HepG2 (cell line): ENCODE measurements around the gene MCAT. TPM values are rescaled to one million over a fixed set of nuclear protein-coding genes. Genes with fewer than 3 reads are reported as not detected.

Experiments
- ARNTL ChIP-seq: sonication (generic); formaldehyde crosslinking; IDR thresholded peaks from 2 replicates; pipeline ENCODE4 v1.4.0; 2020; ENCODE audit warnings: mild to moderate bottlenecking, missing genetic modification reagents
- CENPT ChIP-seq: sonication (generic); formaldehyde crosslinking; IDR thresholded peaks from 2 replicates; pipeline ENCODE4 v1.8.0; 2022; ENCODE audit warnings: low read depth, mild to moderate bottlenecking, moderate library complexity, missing genetic modification reagents
- HES4 ChIP-seq: sonication (generic); formaldehyde crosslinking; IDR thresholded peaks from 2 replicates; pipeline ENCODE4 v1.9.0; 2021; ENCODE audit warnings: mild to moderate bottlenecking, missing genetic modification reagents, borderline replicate concordance
- MBD4 ChIP-seq: IDR thresholded peaks from 2 replicates; pipeline ENCODE4 v1.6.1; 2012; ENCODE audit warnings: low read length, inconsistent platforms, borderline replicate concordance
- NONO ChIP-seq, 2 experiments: fragments of 450-650 bp in 1 of 2; sonication (generic) in 1 of 2; formaldehyde crosslinking in 1 of 2; IDR thresholded peaks in 1 of 2; conservative IDR thresholded peaks in 1 of 2; 2 replicates each; pipeline versions ENCODE4 v1.6.1 to v1.8.0; 2017 to 2022; ENCODE audit warnings: mild to moderate bottlenecking in 1 of 2, missing genetic modification reagents in 1 of 2, moderate library complexity in 1 of 2
- RAD21 ChIP-seq: fragments of 450-650 bp; formaldehyde crosslinking; IDR thresholded peaks from 2 replicates; pipeline ENCODE4 v1.5.0; 2020; ENCODE audit warnings: mild to moderate bottlenecking
- SAFB2 ChIP-seq: sonication (generic); formaldehyde crosslinking; IDR thresholded peaks from 2 replicates; pipeline ENCODE4 v1.5.1; 2020; ENCODE audit warnings: missing genetic modification reagents, low read depth, mild to moderate bottlenecking, borderline replicate concordance
- SPEN ChIP-seq: sonication (generic); formaldehyde crosslinking; IDR thresholded peaks from 2 replicates; pipeline ENCODE4 v1.5.1; 2020; ENCODE audit warnings: low read depth, mild to moderate bottlenecking, missing genetic modification reagents
- ZNF468 ChIP-seq: sonication (generic); formaldehyde crosslinking; IDR thresholded peaks from 2 replicates; pipeline ENCODE4 v1.8.0; 2022; ENCODE audit warnings: mild to moderate bottlenecking, moderate library complexity, missing genetic modification reagents
- ZNF749 ChIP-seq: sonication (generic); formaldehyde crosslinking; IDR thresholded peaks from 2 replicates; pipeline ENCODE4 v1.8.0; 2022; ENCODE audit warnings: mild to moderate bottlenecking, missing genetic modification reagents, moderate library complexity, borderline replicate concordance
- ZNF761 ChIP-seq: sonication (generic); formaldehyde crosslinking; conservative IDR thresholded peaks from 2 replicates; pipeline ENCODE4 v1.4.0; 2020; ENCODE audit warnings: mild to moderate bottlenecking, missing genetic modification reagents
- ZNF776 ChIP-seq: sonication (generic); formaldehyde crosslinking; IDR thresholded peaks from 2 replicates; pipeline ENCODE4 v1.4.0; 2020; ENCODE audit warnings: mild to moderate bottlenecking, missing genetic modification reagents
- polyA plus RNA-seq, 8 experiments: library from polyadenylated mRNA; depleted of rRNA in 3 of 8; stranded (reverse) in 7 of 8; unstranded in 1 of 8; fragments of >200 nt; fragmentation: Illumina TruSeq in 4 of 8; extraction: Trizol in 4 of 8; gene quantifications; 2 replicates each; pipeline versions ENCODE4 v1.2.1 to v1.2.3, GENCODE V29; 2011 to 2016; ENCODE audit warnings: low read depth in 4 of 8, missing spikeins in 1 of 8, mixed read lengths in 1 of 8; ENCODE audit not compliant: insufficient read depth in 1 of 8
- total RNA-seq, 5 experiments: library from RNA; depleted of rRNA; stranded (reverse); fragments of >200 nt; fragmentation: Illumina TruSeq; extraction: Trizol; gene quantifications; 2 replicates each; pipeline ENCODE4 v1.2.3, GENCODE V29; 2016; ENCODE audit warnings: low read depth in 1 of 5
- TF ChIP-seq, protein P1 (sequence below): sonication (generic); formaldehyde crosslinking; IDR thresholded peaks from 2 replicates; pipeline ENCODE4 v1.8.0; 2022; ENCODE audit warnings: mild to moderate bottlenecking, missing genetic modification reagents, moderate library complexity
- TF ChIP-seq, protein P2 (sequence below), 2 experiments: fragments of 450-650 bp in 1 of 2; sonication (generic) in 1 of 2; formaldehyde crosslinking in 1 of 2; IDR thresholded peaks; 2 replicates each; pipeline versions ENCODE4 v1.6.1 to v1.8.0; 2016 to 2022; ENCODE audit warnings: antibody characterized with exemption in 1 of 2, mild to moderate bottlenecking in 1 of 2, missing genetic modification reagents in 1 of 2
- TF ChIP-seq, protein P3 (sequence below): IDR thresholded peaks from 2 replicates; pipeline ENCODE4 v1.6.1; 2016; ENCODE audit warnings: mild to moderate bottlenecking

The MCAT gene
- total and polyA plus RNA-seq, 2 of the 13 experiments (the other 11 are each of a cell fraction or from before 2014, with no cell fraction given): 9.3 to 16.7 TPM

DNA sequence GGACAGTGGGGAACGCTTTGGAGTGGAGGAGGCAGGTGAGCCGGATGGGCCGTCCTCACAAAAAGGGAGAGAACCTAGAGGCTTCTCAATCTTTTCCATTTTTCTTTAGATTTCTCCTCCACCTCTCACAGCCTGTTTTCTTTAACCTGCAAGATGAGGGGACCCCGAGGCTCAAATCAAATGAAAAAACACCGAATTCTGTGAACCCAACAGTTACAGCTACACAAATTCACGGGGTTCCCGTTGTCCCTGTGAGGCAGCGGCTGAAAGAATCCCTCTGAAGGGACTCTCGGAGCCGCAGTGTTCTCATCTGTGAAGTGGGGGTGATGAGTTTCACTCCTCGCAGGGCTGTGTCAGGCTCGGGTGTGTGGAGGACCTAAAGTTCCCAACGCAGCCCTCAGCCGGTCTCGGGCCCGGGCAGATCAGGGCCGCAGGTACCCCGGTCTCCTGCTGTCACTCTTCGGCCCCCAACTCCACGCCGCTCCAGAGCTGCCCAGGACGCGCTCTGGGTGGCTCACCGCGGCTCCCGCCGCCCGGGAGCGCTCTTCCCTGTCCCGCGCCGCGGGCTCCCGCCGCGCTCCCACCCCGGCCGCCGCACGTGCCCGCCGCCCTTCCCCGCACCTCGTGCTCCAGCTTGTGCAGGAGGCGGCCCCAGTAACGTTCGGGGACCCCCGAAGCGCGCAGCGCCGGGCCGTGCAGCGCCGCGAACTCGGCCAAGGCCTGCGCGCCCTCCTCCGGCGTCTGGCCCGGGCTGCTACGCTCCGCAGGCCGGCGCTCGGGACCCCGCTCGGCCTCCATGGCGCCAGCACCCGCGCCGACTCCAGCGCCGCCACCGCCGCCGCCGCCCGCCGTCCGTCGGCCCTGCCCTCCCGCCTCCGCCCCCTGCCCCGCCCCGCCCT lies 43.3 kb upstream of the MCAT start, which contains the start of gene TTLL12 (continued):
- TF ChIP-seq, protein P1, sequence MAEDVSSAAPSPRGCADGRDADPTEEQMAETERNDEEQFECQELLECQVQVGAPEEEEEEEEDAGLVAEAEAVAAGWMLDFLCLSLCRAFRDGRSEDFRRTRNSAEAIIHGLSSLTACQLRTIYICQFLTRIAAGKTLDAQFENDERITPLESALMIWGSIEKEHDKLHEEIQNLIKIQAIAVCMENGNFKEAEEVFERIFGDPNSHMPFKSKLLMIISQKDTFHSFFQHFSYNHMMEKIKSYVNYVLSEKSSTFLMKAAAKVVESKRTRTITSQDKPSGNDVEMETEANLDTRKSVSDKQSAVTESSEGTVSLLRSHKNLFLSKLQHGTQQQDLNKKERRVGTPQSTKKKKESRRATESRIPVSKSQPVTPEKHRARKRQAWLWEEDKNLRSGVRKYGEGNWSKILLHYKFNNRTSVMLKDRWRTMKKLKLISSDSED (CRISPR knock-in tag): 0 out of 2 replicates have a peak, but pooled peaks have one; percentile 24
- TF ChIP-seq RAD21 (peak; percentile 56; the same call in 1 of the 2 replicates), SAFB2 (0 out of 2 replicates have a peak, but pooled peaks have one; percentile 34), ZNF776 (CRISPR knock-in tag) (peak; percentile 48; the same call in 1 of the 2 replicates), ZNF468 (CRISPR knock-in tag) (peak; percentile 83; the same call in 1 of the 2 replicates), ZNF749 (CRISPR knock-in tag) (peak; percentile 46; the same call in 1 of the 2 replicates), ARNTL (CRISPR knock-in tag) (no peak), HES4 (CRISPR knock-in tag) (0 out of 2 replicates have a peak, but pooled peaks have one; percentile 35), MBD4 (no peak), CENPT (CRISPR knock-in tag) (0 out of 2 replicates have a peak, but pooled peaks have one; percentile 74), NONO (IDR thresholded peaks at IDR 0.05) (no peak), NONO (CRISPR knock-in tag; conservative IDR thresholded peaks at IDR 0.05) (no peak), SPEN (CRISPR knock-in tag) (0 out of 2 replicates have a peak, but pooled peaks have one; percentile 18), ZNF761 (CRISPR knock-in tag) (no peak)
- TF ChIP-seq, protein P2, sequence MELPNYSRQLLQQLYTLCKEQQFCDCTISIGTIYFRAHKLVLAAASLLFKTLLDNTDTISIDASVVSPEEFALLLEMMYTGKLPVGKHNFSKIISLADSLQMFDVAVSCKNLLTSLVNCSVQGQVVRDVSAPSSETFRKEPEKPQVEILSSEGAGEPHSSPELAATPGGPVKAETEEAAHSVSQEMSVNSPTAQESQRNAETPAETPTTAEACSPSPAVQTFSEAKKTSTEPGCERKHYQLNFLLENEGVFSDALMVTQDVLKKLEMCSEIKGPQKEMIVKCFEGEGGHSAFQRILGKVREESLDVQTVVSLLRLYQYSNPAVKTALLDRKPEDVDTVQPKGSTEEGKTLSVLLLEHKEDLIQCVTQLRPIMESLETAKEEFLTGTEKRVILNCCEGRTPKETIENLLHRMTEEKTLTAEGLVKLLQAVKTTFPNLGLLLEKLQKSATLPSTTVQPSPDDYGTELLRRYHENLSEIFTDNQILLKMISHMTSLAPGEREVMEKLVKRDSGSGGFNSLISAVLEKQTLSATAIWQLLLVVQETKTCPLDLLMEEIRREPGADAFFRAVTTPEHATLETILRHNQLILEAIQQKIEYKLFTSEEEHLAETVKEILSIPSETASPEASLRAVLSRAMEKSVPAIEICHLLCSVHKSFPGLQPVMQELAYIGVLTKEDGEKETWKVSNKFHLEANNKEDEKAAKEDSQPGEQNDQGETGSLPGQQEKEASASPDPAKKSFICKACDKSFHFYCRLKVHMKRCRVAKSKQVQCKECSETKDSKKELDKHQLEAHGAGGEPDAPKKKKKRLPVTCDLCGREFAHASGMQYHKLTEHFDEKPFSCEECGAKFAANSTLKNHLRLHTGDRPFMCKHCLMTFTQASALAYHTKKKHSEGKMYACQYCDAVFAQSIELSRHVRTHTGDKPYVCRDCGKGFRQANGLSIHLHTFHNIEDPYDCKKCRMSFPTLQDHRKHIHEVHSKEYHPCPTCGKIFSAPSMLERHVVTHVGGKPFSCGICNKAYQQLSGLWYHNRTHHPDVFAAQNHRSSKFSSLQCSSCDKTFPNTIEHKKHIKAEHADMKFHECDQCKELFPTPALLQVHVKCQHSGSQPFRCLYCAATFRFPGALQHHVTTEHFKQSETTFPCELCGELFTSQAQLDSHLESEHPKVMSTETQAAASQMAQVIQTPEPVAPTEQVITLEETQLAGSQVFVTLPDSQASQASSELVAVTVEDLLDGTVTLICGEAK (IDR thresholded peaks at IDR 0.05): no peak
- TF ChIP-seq, protein P2 (CRISPR knock-in tag; IDR thresholded peaks at IDR 0.05): peak; percentile 35; the same call in 1 of the 2 replicates
- TF ChIP-seq, protein P3, sequence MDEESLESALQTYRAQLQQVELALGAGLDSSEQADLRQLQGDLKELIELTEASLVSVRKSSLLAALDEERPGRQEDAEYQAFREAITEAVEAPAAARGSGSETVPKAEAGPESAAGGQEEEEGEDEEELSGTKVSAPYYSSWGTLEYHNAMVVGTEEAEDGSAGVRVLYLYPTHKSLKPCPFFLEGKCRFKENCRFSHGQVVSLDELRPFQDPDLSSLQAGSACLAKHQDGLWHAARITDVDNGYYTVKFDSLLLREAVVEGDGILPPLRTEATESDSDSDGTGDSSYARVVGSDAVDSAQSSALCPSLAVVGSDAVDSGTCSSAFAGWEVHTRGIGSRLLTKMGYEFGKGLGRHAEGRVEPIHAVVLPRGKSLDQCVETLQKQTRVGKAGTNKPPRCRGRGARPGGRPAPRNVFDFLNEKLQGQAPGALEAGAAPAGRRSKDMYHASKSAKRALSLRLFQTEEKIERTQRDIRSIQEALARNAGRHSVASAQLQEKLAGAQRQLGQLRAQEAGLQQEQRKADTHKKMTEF (CRISPR knock-in tag): 0 out of 2 replicates have a peak, but pooled peaks have one; percentile 24
